ENCODE measurements around the gene ZNF451.

ZNF451 gene

GRCh38 chr6:57209030-57209429 is 119.0 kb downstream of the ZNF451 start:
- DNase-seq (ENCODE audit: low read depth): no peak
- H3K4me3 ChIP-seq (ENCODE audit: control insufficient read depth, low read depth, low read length): no peak overlapping the region
- no peak for TF ChIP-seq CTCF (conservative IDR thresholded peaks at IDR 0.05; ENCODE audit: control insufficient read depth, insufficient read depth, low read depth, low read length)

GRCh38 chr6:57210060-57210459 is 120.1 kb downstream of the ZNF451 start:
- DNase-seq (ENCODE audit: low read depth): no peak
- no peak for TF ChIP-seq CTCF (conservative IDR thresholded peaks at IDR 0.05; ENCODE audit: control insufficient read depth, insufficient read depth, low read depth, low read length)
- no peak overlapping the region for H3K4me3 ChIP-seq (ENCODE audit: control insufficient read depth, low read depth, low read length)

- H3K4me3 ChIP-seq (ENCODE audit: control insufficient read depth, low read depth, low read length): no peak overlapping the region
- no peak for DNase-seq (ENCODE audit: low read depth)
- TF ChIP-seq CTCF (conservative IDR thresholded peaks at IDR 0.05; ENCODE audit: control insufficient read depth, insufficient read depth, low read depth, low read length): no peak
Observed at GRCh38 chr6:57215260-57215659, 125.3 kb downstream of the ZNF451 start.

GRCh38 chr6:57216235-57217101 is 126.5 kb downstream of the ZNF451 start:
- TF ChIP-seq CTCF (conservative IDR thresholded peaks at IDR 0.05; ENCODE audit: control insufficient read depth, insufficient read depth, low read depth, low read length): no peak
- DNase-seq (ENCODE audit: low read depth): peak; percentile 59
- H3K4me3 ChIP-seq (ENCODE audit: control insufficient read depth, low read depth, low read length): no peak overlapping the region

- DNase-seq (ENCODE audit: low read depth): no peak
- H3K4me3 ChIP-seq (ENCODE audit: control insufficient read depth, low read depth, low read length): no peak overlapping the region
- TF ChIP-seq CTCF (conservative IDR thresholded peaks at IDR 0.05; ENCODE audit: control insufficient read depth, insufficient read depth, low read depth, low read length): no peak
Observed at GRCh38 chr6:57217270-57217669, 127.3 kb downstream of the ZNF451 start.

Data from fibroblast of mammary gland (primary cell).